ENCODE results near the gene ZNF527. TPM values are rescaled to one million over a fixed set of nuclear protein-coding genes. Genes with fewer than 3 reads are reported as not detected.

The ZNF527 gene
- polyA plus RNA-seq, 1 donor: 6.9 TPM

GRCh38 chr19:37413313-37414084 is 42.6 kb downstream of the ZNF527 start:
- Histone ChIP-seq H3K27me3 (ENCODE audit: control insufficient read depth, insufficient read depth, low read length) (no peaks in the 10 kb centered on the region), H3K36me3 (ENCODE audit: control insufficient read depth, insufficient read depth, low read length) (peaks cover 2% of the 10 kb centered on the region), H3K9me3 (ENCODE audit: control insufficient read depth, low read depth, low read length) (peaks cover 32% of the 10 kb centered on the region), H3K4me3 (ENCODE audit: low read length) (no peak overlapping the region), H3K4me1 (ENCODE audit: control insufficient read depth, insufficient read depth, low read length) (no peaks in the 10 kb centered on the region), H3K27ac (ENCODE audit: low read length) (no peak overlapping the region)
- no CpG with 5 or more reads among the region's 1 CpG for WGBS (ENCODE audit: insufficient coverage, low lambda C conversion rate)
- no peak for DNase-seq

Other genes with a start within 250 kb of the ZNF527 start
- gene ZNF585A, start 198.4 kb upstream of the ZNF527 start, polyA plus RNA-seq: 17.9 TPM
- 12.1 TPM for gene ZNF585B, start 160.6 kb upstream of the ZNF527 start, polyA plus RNA-seq
- gene ZNF383, start 152.9 kb upstream of the ZNF527 start, polyA plus RNA-seq: 9.6 TPM
- 5.0 TPM for gene ZNF569, start 96.3 kb downstream of the ZNF527 start, polyA plus RNA-seq
- gene ZNF570, start 98.3 kb downstream of the ZNF527 start, polyA plus RNA-seq: 5.6 TPM
- 15.3 TPM for gene ZNF793, start 135.8 kb downstream of the ZNF527 start, polyA plus RNA-seq
- 6.9 TPM for gene ZNF571, start 223.7 kb downstream of the ZNF527 start, polyA plus RNA-seq
- 5.2 TPM for gene ZNF540, start 223.8 kb downstream of the ZNF527 start, polyA plus RNA-seq